ENCODE data around the gene FHOD3.

The FHOD3 gene

GRCh38 chr18:36635414-36636096 is 338.0 kb downstream of the FHOD3 start:
- H3K36me3 ChIP-seq (ENCODE audit: insufficient read depth, low read length), result no peaks in the 10 kb centered on the region
- H3K9me3 ChIP-seq (ENCODE audit: control insufficient read depth, insufficient read depth, low read length), result no peaks in the 10 kb centered on the region
- no peak overlapping the region for H3K9ac ChIP-seq (ENCODE audit: low read depth, low read length)
- peaks cover 12% of the 10 kb centered on the region for H3K4me1 ChIP-seq (ENCODE audit: insufficient read depth, low read length)

- H3K36me3 ChIP-seq (ENCODE audit: insufficient read depth, low read length), result no peaks in the 10 kb centered on the region
- no peaks in the 10 kb centered on the region for H3K9me3 ChIP-seq (ENCODE audit: control insufficient read depth, insufficient read depth, low read length)
- H3K9ac ChIP-seq (ENCODE audit: low read depth, low read length), result no peak overlapping the region
- peaks cover 12% of the 10 kb centered on the region for H3K4me1 ChIP-seq (ENCODE audit: insufficient read depth, low read length)
Observed at GRCh38 chr18:36636237-36636817, 338.8 kb downstream of the FHOD3 start.

GRCh38 chr18:36638224-36638623 is 340.7 kb downstream of the FHOD3 start:
- no peaks in the 10 kb centered on the region for H3K36me3 ChIP-seq (ENCODE audit: insufficient read depth, low read length)
- H3K9me3 ChIP-seq (ENCODE audit: control insufficient read depth, insufficient read depth, low read length), result no peaks in the 10 kb centered on the region
- H3K9ac ChIP-seq (ENCODE audit: low read depth, low read length), result no peak overlapping the region
- H3K4me1 ChIP-seq (ENCODE audit: insufficient read depth, low read length), result peaks cover 12% of the 10 kb centered on the region

- no peaks in the 10 kb centered on the region for H3K9me3 ChIP-seq (ENCODE audit: control insufficient read depth, insufficient read depth, low read length)
- no peaks in the 10 kb centered on the region for H3K36me3 ChIP-seq (ENCODE audit: insufficient read depth, low read length)
- H3K9ac ChIP-seq (ENCODE audit: low read depth, low read length), result no peak overlapping the region
- H3K4me1 ChIP-seq (ENCODE audit: insufficient read depth, low read length), result no peaks in the 10 kb centered on the region
Observed at GRCh38 chr18:36640021-36640952, 342.8 kb downstream of the FHOD3 start.

- no peak overlapping the region for H3K9ac ChIP-seq (ENCODE audit: low read depth, low read length)
- no peaks in the 10 kb centered on the region for H3K36me3 ChIP-seq (ENCODE audit: insufficient read depth, low read length)
- no peaks in the 10 kb centered on the region for H3K9me3 ChIP-seq (ENCODE audit: control insufficient read depth, insufficient read depth, low read length)
- H3K4me1 ChIP-seq (ENCODE audit: insufficient read depth, low read length), result no peaks in the 10 kb centered on the region
Observed at GRCh38 chr18:36643061-36643460, 345.5 kb downstream of the FHOD3 start.

- Histone ChIP-seq H3K9me3 (ENCODE audit: control insufficient read depth, insufficient read depth, low read length) (no peaks in the 10 kb centered on the region), H3K9ac (ENCODE audit: low read depth, low read length) (no peak overlapping the region), H3K36me3 (ENCODE audit: insufficient read depth, low read length) (no peaks in the 10 kb centered on the region), H3K4me1 (ENCODE audit: insufficient read depth, low read length) (no peaks in the 10 kb centered on the region)
Observed at GRCh38 chr18:36648803-36649202, 351.3 kb downstream of the FHOD3 start.

- H3K4me1 ChIP-seq (ENCODE audit: insufficient read depth, low read length), result no peaks in the 10 kb centered on the region
- no peaks in the 10 kb centered on the region for H3K9me3 ChIP-seq (ENCODE audit: control insufficient read depth, insufficient read depth, low read length)
- H3K9ac ChIP-seq (ENCODE audit: low read depth, low read length), result no peak overlapping the region
- no peaks in the 10 kb centered on the region for H3K36me3 ChIP-seq (ENCODE audit: insufficient read depth, low read length)
Observed at GRCh38 chr18:36649205-36649604, 351.7 kb downstream of the FHOD3 start.

- Histone ChIP-seq H3K36me3 (ENCODE audit: insufficient read depth, low read length) (no peaks in the 10 kb centered on the region), H3K9ac (ENCODE audit: low read depth, low read length) (no peak overlapping the region)
Observed at GRCh38 chr18:36650266-36650665, 352.8 kb downstream of the FHOD3 start.

GRCh38 chr18:36650906-36651305 is 353.4 kb downstream of the FHOD3 start:
- H3K4me1 ChIP-seq (ENCODE audit: insufficient read depth, low read length), result no peaks in the 10 kb centered on the region
- no peaks in the 10 kb centered on the region for H3K9me3 ChIP-seq (ENCODE audit: control insufficient read depth, insufficient read depth, low read length)
- H3K36me3 ChIP-seq (ENCODE audit: insufficient read depth, low read length), result no peaks in the 10 kb centered on the region
- no peak overlapping the region for H3K9ac ChIP-seq (ENCODE audit: low read depth, low read length)

More at GRCh38 chr18:36650266-36650665, 352.8 kb downstream of the FHOD3 start:
- Histone ChIP-seq H3K4me1 (ENCODE audit: insufficient read depth, low read length) (no peaks in the 10 kb centered on the region), H3K9me3 (ENCODE audit: control insufficient read depth, insufficient read depth, low read length) (no peaks in the 10 kb centered on the region)

- H3K9me3 ChIP-seq (ENCODE audit: control insufficient read depth, insufficient read depth, low read length), result no peaks in the 10 kb centered on the region
- H3K4me1 ChIP-seq (ENCODE audit: insufficient read depth, low read length), result no peaks in the 10 kb centered on the region
- H3K9ac ChIP-seq (ENCODE audit: low read depth, low read length), result no peak overlapping the region
- no peaks in the 10 kb centered on the region for H3K36me3 ChIP-seq (ENCODE audit: insufficient read depth, low read length)
Observed at GRCh38 chr18:36652503-36652902, 355.0 kb downstream of the FHOD3 start.

GRCh38 chr18:36653141-36653869 is 355.8 kb downstream of the FHOD3 start:
- Histone ChIP-seq H3K36me3 (ENCODE audit: insufficient read depth, low read length) (no peaks in the 10 kb centered on the region), H3K9ac (ENCODE audit: low read depth, low read length) (no peak overlapping the region), H3K9me3 (ENCODE audit: control insufficient read depth, insufficient read depth, low read length) (no peaks in the 10 kb centered on the region), H3K4me1 (ENCODE audit: insufficient read depth, low read length) (no peaks in the 10 kb centered on the region)

- Histone ChIP-seq H3K9me3 (ENCODE audit: control insufficient read depth, insufficient read depth, low read length) (no peaks in the 10 kb centered on the region), H3K9ac (ENCODE audit: low read depth, low read length) (no peak overlapping the region), H3K36me3 (ENCODE audit: insufficient read depth, low read length) (no peaks in the 10 kb centered on the region), H3K4me1 (ENCODE audit: insufficient read depth, low read length) (no peaks in the 10 kb centered on the region; the same call in 1 of the 2 replicates)
Observed at GRCh38 chr18:36653870-36654269, 356.4 kb downstream of the FHOD3 start.

GRCh38 chr18:36655074-36655473 is 357.6 kb downstream of the FHOD3 start:
- Histone ChIP-seq H3K9ac (ENCODE audit: low read depth, low read length) (no peak overlapping the region), H3K4me1 (ENCODE audit: insufficient read depth, low read length) (no peaks in the 10 kb centered on the region; the same call in 1 of the 2 replicates), H3K9me3 (ENCODE audit: control insufficient read depth, insufficient read depth, low read length) (no peaks in the 10 kb centered on the region), H3K36me3 (ENCODE audit: insufficient read depth, low read length) (no peaks in the 10 kb centered on the region)

- H3K36me3 ChIP-seq (ENCODE audit: insufficient read depth, low read length), result no peaks in the 10 kb centered on the region
Observed at GRCh38 chr18:36655930-36656329, 358.4 kb downstream of the FHOD3 start.

More at GRCh38 chr18:36655930-36656329, 358.4 kb downstream of the FHOD3 start:
- no peaks in the 10 kb centered on the region for H3K9me3 ChIP-seq (ENCODE audit: control insufficient read depth, insufficient read depth, low read length)
- no peaks in the 10 kb centered on the region; the same call in 1 of the 2 replicates for H3K4me1 ChIP-seq (ENCODE audit: insufficient read depth, low read length)
- H3K9ac ChIP-seq (ENCODE audit: low read depth, low read length), result no peak overlapping the region
